Cardiac muscle cell (in vitro differentiated cells and primary cell): Measurements from ENCODE around the gene KCNK4. TPM values are rescaled to one million over a fixed set of nuclear protein-coding genes. Genes with fewer than 3 reads are reported as not detected.

Source experiments
- DNase-seq, 2 donors: peaks; one replicate each; pipeline versions ENCODE4 v3.0.0 to v3.0.0-alpha.2; 2010 to 2017; ENCODE audit warnings: low read depth in 1 of 2, low spot score in 1 of 2
- H3K27ac ChIP-seq: fragments of 200-600 bp; sonication (generic); 2 replicates; pipeline ENCODE4 v1.5.1; 2016
- H3K27me3 ChIP-seq: fragments of 200-600 bp; sonication (generic); 2 replicates; pipeline ENCODE4 v1.6.0; 2016; ENCODE audit warnings: control low read depth
- H3K36me3 ChIP-seq: fragments of 200-600 bp; sonication (generic); 2 replicates; pipeline ENCODE4 v1.5.1; 2016; ENCODE audit warnings: control low read depth
- H3K4me1 ChIP-seq: fragments of 200-600 bp; sonication (generic); 2 replicates; pipeline ENCODE4 v1.8.1; 2017; ENCODE audit warnings: low read depth, mild to moderate bottlenecking, mixed run types
- H3K4me3 ChIP-seq: fragments of 200-600 bp; sonication (generic); 2 replicates; pipeline ENCODE4 v1.5.1; 2016; ENCODE audit warnings: mild to moderate bottlenecking
- H3K9me3 ChIP-seq: fragments of 200-600 bp; sonication (generic); 2 replicates; pipeline ENCODE4 v1.5.1; 2017; ENCODE audit warnings: low read depth, mild to moderate bottlenecking, control low read depth
- polyA plus RNA-seq: library from polyadenylated mRNA; unstranded; fragments of >200 nt; fragmentation: Nextera tagmentation; extraction: Ambion mirVana; gene quantifications from 2 replicates; pipeline ENCODE4 v1.2.1, GENCODE V29; 2016
- total RNA-seq: library from RNA; depleted of rRNA; stranded (reverse); fragments of >200 nt; gene quantifications from 2 replicates; pipeline ENCODE4 v1.2.3, GENCODE V29; 2016
- TF ChIP-seq, protein P1 (sequence below): IDR thresholded peaks from 2 replicates; pipeline ENCODE4 v1.5.1; 2012; ENCODE audit warnings: low read depth, mild to moderate bottlenecking, low read length

KCNK4 gene
- total RNA-seq (not detected in 2 replicates), polyA plus RNA-seq (not detected in 2 replicates)

DNA sequence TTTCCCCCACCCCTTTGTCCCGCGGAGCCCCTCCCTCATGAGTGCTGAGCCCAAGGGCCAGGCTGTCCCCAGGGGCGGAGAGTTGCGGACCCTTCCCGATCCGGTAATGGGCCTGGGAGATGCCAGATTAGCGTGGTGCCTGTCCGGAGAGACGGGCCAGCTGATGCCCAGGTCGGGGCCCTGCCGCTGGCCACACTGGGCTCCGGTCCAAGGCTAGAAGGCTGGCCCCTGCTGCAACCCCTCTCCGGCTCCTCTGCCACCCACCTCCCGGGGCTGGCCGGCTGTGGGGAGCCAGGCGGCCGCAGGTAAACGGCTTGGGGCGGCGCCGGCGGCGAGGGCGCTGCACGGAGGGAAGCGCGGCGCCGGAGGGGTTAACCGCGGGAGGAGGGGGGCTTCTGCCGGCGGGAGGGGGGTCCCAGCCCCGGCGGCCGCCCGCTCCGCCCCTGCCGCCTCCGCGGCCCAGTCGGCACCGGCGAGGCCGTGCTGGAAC is at the start of gene KCNK4:
KCNK4 (plus strand) TSS at position 41 of the 490 bp plus-strand sequence. CDS start 1,717 bp downstream, outside the sequence.
- no peak for DNase-seq
- Histone ChIP-seq H3K4me3 (peak within 1 kb of the TSS; percentile 18), H3K9me3 (no peaks in the 10 kb centered on the region), H3K4me1 (no peaks in the 10 kb centered on the region), H3K36me3 (no peaks in the 10 kb centered on the region), H3K27me3 (peaks cover 73% of the 10 kb centered on the region), H3K27ac (no peak within 1 kb of the TSS)
- TF ChIP-seq, protein P1, sequence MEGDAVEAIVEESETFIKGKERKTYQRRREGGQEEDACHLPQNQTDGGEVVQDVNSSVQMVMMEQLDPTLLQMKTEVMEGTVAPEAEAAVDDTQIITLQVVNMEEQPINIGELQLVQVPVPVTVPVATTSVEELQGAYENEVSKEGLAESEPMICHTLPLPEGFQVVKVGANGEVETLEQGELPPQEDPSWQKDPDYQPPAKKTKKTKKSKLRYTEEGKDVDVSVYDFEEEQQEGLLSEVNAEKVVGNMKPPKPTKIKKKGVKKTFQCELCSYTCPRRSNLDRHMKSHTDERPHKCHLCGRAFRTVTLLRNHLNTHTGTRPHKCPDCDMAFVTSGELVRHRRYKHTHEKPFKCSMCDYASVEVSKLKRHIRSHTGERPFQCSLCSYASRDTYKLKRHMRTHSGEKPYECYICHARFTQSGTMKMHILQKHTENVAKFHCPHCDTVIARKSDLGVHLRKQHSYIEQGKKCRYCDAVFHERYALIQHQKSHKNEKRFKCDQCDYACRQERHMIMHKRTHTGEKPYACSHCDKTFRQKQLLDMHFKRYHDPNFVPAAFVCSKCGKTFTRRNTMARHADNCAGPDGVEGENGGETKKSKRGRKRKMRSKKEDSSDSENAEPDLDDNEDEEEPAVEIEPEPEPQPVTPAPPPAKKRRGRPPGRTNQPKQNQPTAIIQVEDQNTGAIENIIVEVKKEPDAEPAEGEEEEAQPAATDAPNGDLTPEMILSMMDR: no peak

DNA sequence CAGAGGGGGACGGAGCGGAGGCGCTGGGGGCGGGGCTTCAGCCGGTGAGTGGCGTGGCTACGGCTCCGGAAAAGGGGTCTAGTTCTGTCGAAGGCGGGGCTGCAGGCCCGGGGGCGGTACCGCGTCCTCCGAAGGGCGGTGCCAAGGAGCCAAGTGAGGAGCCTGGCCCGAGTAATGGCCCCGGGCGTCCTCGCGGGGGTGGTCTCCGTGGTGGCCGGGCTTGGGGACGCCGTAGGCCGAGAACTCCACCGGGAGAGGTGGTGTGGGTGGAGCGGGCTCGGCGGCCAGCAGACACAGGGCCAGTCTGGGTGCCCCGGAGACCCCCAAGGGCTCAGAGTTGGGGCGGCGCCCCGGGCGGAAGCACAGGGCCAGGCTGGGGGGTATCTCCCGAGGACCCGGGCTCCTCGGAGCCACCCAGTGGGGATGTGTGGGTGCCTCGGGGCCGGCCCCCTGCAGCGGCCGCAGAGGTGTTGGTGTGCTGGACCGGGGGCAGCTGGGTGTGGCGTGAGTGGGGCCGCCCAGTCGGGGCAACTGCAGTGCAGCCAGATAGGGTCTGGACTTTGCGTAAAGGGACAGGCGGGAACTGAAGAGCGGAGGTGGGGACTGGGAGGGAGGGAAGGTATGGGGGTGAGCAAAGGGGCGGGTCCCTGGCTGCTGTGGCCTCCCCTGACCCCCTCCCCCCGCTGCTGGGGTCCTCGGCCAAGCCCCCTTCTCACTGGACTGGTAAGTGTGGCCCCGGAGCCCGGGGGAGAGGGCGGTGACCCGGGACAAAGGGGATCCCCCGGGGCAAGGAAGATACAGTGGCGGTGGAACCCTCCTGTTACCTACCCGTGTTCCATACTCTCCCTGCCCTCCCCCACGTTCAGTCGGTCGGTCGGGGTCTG is 49.4 kb upstream of the KCNK4 start:
- H3K4me3 ChIP-seq: peak overlapping the region; percentile 86
- H3K27me3 ChIP-seq: no peaks in the 10 kb centered on the region
- no peaks in the 10 kb centered on the region for H3K9me3 ChIP-seq
- peaks cover 5% of the 10 kb centered on the region for H3K4me1 ChIP-seq
- peak; percentile 48 to 99 for DNase-seq
- TF ChIP-seq, protein P1: no peak
- peaks cover 3% of the 10 kb centered on the region for H3K36me3 ChIP-seq
- H3K27ac ChIP-seq: peak overlapping the region; percentile 86

DNA sequence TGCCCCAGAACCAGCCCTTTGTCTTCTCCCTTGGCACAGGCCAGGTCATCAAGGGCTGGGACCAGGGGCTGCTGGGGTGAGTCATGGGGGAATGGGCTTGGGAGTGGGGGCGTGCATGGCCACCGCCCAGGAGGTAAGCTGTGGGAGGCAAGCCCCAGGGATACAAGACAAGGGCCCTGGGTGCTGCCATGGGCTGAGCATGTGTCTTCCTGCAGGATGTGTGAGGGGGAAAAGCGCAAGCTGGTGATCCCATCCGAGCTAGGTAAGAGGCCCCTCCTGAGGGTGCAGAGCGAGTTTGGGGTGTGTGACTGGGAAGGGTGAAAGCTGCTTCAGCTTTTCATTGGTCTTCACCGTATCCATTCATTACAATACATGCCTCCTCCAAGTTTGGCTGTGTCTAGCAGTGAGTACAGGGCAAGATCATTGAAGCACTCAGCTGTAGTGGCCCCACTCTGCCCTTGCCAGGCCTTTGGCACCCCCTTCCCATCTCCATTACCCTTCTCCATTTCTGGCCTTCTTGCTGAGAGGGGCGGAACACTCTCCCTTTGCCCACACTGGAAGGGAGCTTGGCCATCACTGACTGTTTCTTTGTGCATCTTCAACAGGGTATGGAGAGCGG is 47.8 kb upstream of the KCNK4 start:
- Histone ChIP-seq H3K36me3 (peaks cover 1% of the 10 kb centered on the region), H3K27me3 (no peaks in the 10 kb centered on the region), H3K9me3 (no peaks in the 10 kb centered on the region), H3K27ac (no peak overlapping the region), H3K4me3 (no peak overlapping the region), H3K4me1 (peaks cover 11% of the 10 kb centered on the region)
- DNase-seq: no peak
- TF ChIP-seq, protein P1: no peak

DNA sequence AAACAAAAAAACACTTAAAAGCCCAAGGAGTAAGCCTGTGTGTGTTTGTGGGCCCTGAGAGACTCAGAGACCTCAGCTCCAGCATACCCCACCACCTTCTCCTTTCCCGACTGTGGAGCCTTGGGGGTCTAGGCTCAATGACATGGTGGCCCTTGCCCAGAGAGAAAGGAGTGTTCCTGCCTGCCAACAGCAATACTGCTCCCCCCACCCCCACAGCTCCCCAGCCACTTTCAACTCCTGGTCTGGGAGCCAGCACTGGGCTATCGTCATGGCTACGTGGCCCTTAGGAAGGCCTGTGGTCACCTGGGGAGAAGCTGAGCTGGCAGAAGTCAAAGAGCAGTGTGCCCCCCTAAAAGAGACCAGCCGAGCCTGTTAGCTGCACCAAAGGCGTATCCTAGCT is 47.0 kb upstream of the KCNK4 start:
- peaks cover 11% of the 10 kb centered on the region for H3K4me1 ChIP-seq
- TF ChIP-seq, protein P1: no peak

DNA sequence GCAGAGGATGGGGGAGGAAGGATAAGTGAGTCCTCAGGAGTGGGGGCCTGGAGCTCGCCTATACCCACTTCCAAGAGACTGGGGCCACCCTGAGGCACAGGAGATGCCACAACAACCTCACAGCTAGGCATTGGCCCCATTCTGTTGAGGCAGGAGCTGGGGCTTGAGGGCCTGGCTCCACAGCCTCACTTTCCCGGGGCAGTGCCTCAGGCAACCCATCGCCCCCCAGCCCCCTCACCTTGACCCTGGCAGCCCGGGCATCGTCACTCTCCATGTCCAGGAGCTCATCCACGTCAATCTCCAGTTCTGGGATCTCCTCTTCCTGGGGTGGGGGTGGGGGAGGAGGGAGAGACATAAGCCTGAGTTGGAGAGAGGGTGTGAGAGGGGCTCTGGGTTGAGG is 46.1 kb upstream of the KCNK4 start:
- TF ChIP-seq, protein P1: no peak
- Histone ChIP-seq H3K36me3 (no peaks in the 10 kb centered on the region), H3K27me3 (no peaks in the 10 kb centered on the region), H3K4me3 (no peak overlapping the region), H3K4me1 (peaks cover 9% of the 10 kb centered on the region), H3K27ac (peak overlapping the region; percentile 26), H3K9me3 (no peaks in the 10 kb centered on the region)
- no peak for DNase-seq

More for the DNA sequence above, 47.0 kb upstream of the KCNK4 start:
- Histone ChIP-seq H3K4me3 (no peak overlapping the region), H3K36me3 (no peaks in the 10 kb centered on the region), H3K27me3 (no peaks in the 10 kb centered on the region), H3K9me3 (no peaks in the 10 kb centered on the region), H3K27ac (no peak overlapping the region)
- DNase-seq: no peak
